B cell (primary cell): ENCODE data around the gene SCMH1. TPM values are rescaled to one million over a fixed set of nuclear protein-coding genes. Genes with fewer than 3 reads are reported as not detected.

ENCODE experiments used
- ATAC-seq: fragments of 200-7000 bp; cut with Tn5 transposase; one replicate; pipeline ENCODE4 v1.10.0; 2021; ENCODE audit warnings: low read depth, mild to moderate bottlenecking, moderate number of reproducible peaks, moderate library complexity
- CTCF ChIA-PET: fragments of 350-600 bp; sonication (Branson Sonifier 250); formaldehyde crosslinking; loops from one replicate; lab custom pipeline; 2021; ENCODE audit warnings: antibody characterized with exemption, inconsistent platforms; lab: Charles Lee
- POLR2A ChIA-PET: fragments of 350-600 bp; sonication (Branson Sonifier 250); formaldehyde crosslinking; loops from one replicate; lab custom pipeline; 2021; ENCODE audit warnings: antibody characterized with exemption; lab: Charles Lee
- DNase-seq: peaks from one replicate; pipeline ENCODE4 v3.0.0; 2013
- H2AFZ ChIP-seq: 2 replicates; pipeline ENCODE4 v1.6.1; 2012; ENCODE audit warnings: mild to moderate bottlenecking, low read depth, low read length; ENCODE audit not compliant: insufficient read depth, poor library complexity, severe bottlenecking
- H3K27ac ChIP-seq, 2 donors: 1 replicate in 1 of 2; 2 replicates in 1 of 2; pipeline ENCODE4 v1.5.1; 2012 to 2013; ENCODE audit warnings: low read length in 2 of 2, mild to moderate bottlenecking in 2 of 2, moderate library complexity in 1 of 2
- H3K27me3 ChIP-seq, 4 experiments: fragments of 200-600 bp in 1 of 4; sonication (generic) in 1 of 4; replicated peaks in 1 of 4; 1 replicate in 2 of 4; 2 replicates in 2 of 4; pipeline versions ENCODE4 v1.6.1 to v1.7.0; 2013 to 2016; ENCODE audit warnings: low read length in 3 of 4, mild to moderate bottlenecking in 2 of 4, mixed read lengths in 1 of 4, moderate library complexity in 1 of 4; ENCODE audit not compliant: insufficient read depth in 4 of 4, control insufficient read depth in 3 of 4; ENCODE audit errors: control extremely low read depth in 1 of 4
- H3K36me3 ChIP-seq, 2 experiments: replicated peaks in 1 of 2; 1 replicate in 1 of 2; 2 replicates in 1 of 2; pipeline versions ENCODE4 v1.6.1 to v1.7.1; 2013; ENCODE audit warnings: low read length in 1 of 2; ENCODE audit not compliant: insufficient read depth in 2 of 2, control insufficient read depth in 1 of 2; ENCODE audit errors: control extremely low read depth in 1 of 2, extremely low read depth in 1 of 2
- H3K4me1 ChIP-seq, 2 donors: fragments of 200-600 bp in 1 of 2; sonication (generic) in 1 of 2; 1 replicate in 1 of 2; 2 replicates in 1 of 2; pipeline versions ENCODE4 v1.5.1 to v1.6.1; 2013 to 2017; ENCODE audit warnings: low read length in 2 of 2; ENCODE audit not compliant: control insufficient read depth in 2 of 2, insufficient read depth in 2 of 2
- H3K4me2 ChIP-seq: replicated peaks from 2 replicates; pipeline ENCODE3; 2012; ENCODE audit warnings: mild to moderate bottlenecking, low read depth, low read length; ENCODE audit not compliant: poor library complexity, severe bottlenecking
- H3K4me3 ChIP-seq, 5 experiments: fragments of 200-600 bp in 1 of 5; sonication (generic) in 1 of 5; 1 replicate in 3 of 5; 2 replicates in 2 of 5; pipeline versions ENCODE4 v1.5.1 to v1.7.0; 2011 to 2016; ENCODE audit warnings: low read length in 4 of 5, mild to moderate bottlenecking in 4 of 5, low read depth in 2 of 5, control low read depth in 1 of 5, moderate library complexity in 1 of 5; ENCODE audit not compliant: insufficient read depth in 1 of 5; ENCODE audit errors: control extremely low read depth in 1 of 5, extremely low read depth in 1 of 5
- H3K79me2 ChIP-seq: fragments of 200-600 bp; sonication (generic); one replicate; pipeline ENCODE4 v1.6.0; 2016; ENCODE audit warnings: low read length; ENCODE audit not compliant: control insufficient read depth, insufficient read depth
- H3K9ac ChIP-seq: fragments of 200-600 bp; sonication (generic); 2 replicates; pipeline ENCODE4 v1.6.1; 2017; ENCODE audit warnings: mild to moderate bottlenecking, low read length, moderate library complexity
- H3K9me3 ChIP-seq, 3 donors: one replicate each; pipeline versions ENCODE4 v1.6.1 to v1.7.1; 2013; ENCODE audit warnings: low read length in 2 of 3; ENCODE audit not compliant: control insufficient read depth in 2 of 3, insufficient read depth in 1 of 3; ENCODE audit errors: control extremely low read depth in 1 of 3
- H4K20me1 ChIP-seq: 2 replicates; pipeline ENCODE4 v1.6.0; 2012; ENCODE audit warnings: mild to moderate bottlenecking, low read length; ENCODE audit not compliant: insufficient read depth, control insufficient read depth, poor library complexity, severe bottlenecking
- H3K27ac Mint-ChIP-seq: one replicate; pipeline ENCODE4 v1.8.0; 2021; ENCODE audit warnings: mixed read lengths
- H3K27me3 Mint-ChIP-seq: one replicate; pipeline ENCODE4 v1.8.0; 2021; ENCODE audit warnings: mixed read lengths
- H3K4me1 Mint-ChIP-seq: one replicate; pipeline ENCODE4 v1.8.0; 2021; ENCODE audit warnings: mixed read lengths
- H3K4me3 Mint-ChIP-seq: one replicate; pipeline ENCODE4 v1.8.0; 2021; ENCODE audit warnings: mixed read lengths
- H3K9me3 Mint-ChIP-seq: one replicate; pipeline ENCODE4 v1.8.0; 2022; ENCODE audit warnings: mixed read lengths; ENCODE audit not compliant: insufficient read depth
- CTCF ChIP-seq: fragments of 200-600 bp; IDR thresholded peaks from one replicate; pipeline ENCODE4 v1.8.0; 2022; ENCODE audit warnings: antibody characterized with exemption, mild to moderate bottlenecking
- EZH2 ChIP-seq: IDR thresholded peaks from 2 replicates; pipeline ENCODE4 v1.6.1; 2012; ENCODE audit warnings: borderline replicate concordance, low read depth, mild to moderate bottlenecking, moderate library complexity, low read length; ENCODE audit not compliant: insufficient read depth, poor library complexity, severe bottlenecking
- WGBS: methylation state at CpG from one replicate; pipeline ENCODE4 v1.1.5; 2013; ENCODE audit warnings: missing lambda C conversion rate; ENCODE audit not compliant: insufficient coverage; 5-methylcytosine and 5-hydroxymethylcytosine counted together
- intact Hi-C: fragments of 100-400 bp; cut with micrococcal nuclease; formaldehyde crosslinking; loops from one replicate; pipeline ENCODE4 v1.10.0; 2022
- polyA plus RNA-seq: library from polyadenylated mRNA; depleted of rRNA; stranded (reverse); fragments of >200 nt; gene quantifications from 2 replicates; pipeline ENCODE4 v1.2.3, GENCODE V29; 2012
- total RNA-seq, 2 donors: library from RNA; stranded (reverse); fragments of 120-200 nt in 1 of 2; gene quantifications; 1 replicate in 1 of 2; 2 replicates in 1 of 2; pipeline versions ENCODE4 v1.2.3 to v1.2.4, GENCODE V29; 2013 to 2022

SCMH1 gene
- total and polyA plus RNA-seq, 2 donors (not counting 1 experiment from before 2014, with no cell fraction given) = 29.4 to 33.3 TPM

- Histone ChIP-seq H3K4me3 (no peak overlapping the region), H3K36me3 (peaks cover 0 to 2% of the 10 kb centered on the region in 2 experiments), H3K4me2 (no peak overlapping the region), H3K9ac (no peak overlapping the region), H2AFZ (no peak overlapping the region), H3K27me3 (no peaks in the 10 kb centered on the region), H3K27ac (no peak overlapping the region), H3K4me1 (no peaks in the 10 kb centered on the region), H3K79me2 (no peaks in the 10 kb centered on the region), H3K9me3 (no peaks in the 10 kb centered on the region), H4K20me1 (no peaks in the 10 kb centered on the region)
- ChIA-PET CTCF (no interaction called here), POLR2A (no interaction called here)
- no peak for DNase-seq
- Mint-ChIP-seq H3K27ac (no peak overlapping the region), H3K4me1 (no peaks in the 10 kb centered on the region), H3K4me3 (no peak overlapping the region), H3K9me3 (peaks cover 2% of the 10 kb centered on the region), H3K27me3 (no peaks in the 10 kb centered on the region)
- intact Hi-C loops = no loop called here
- TF ChIP-seq CTCF (no peak), EZH2 (no peak)
- WGBS = 90% methylated on average over 2 of the region's 3 CpGs
- no peak for ATAC-seq
Measured at GRCh38 chr1:41160498-41161110, 81.5 kb downstream of the SCMH1 start.

GRCh38 chr1:41158966-41159365, 83.1 kb downstream of the SCMH1 start:
- H4K20me1 ChIP-seq = no peaks in the 10 kb centered on the region
- Mint-ChIP-seq H3K27me3 (no peaks in the 10 kb centered on the region), H3K4me3 (no peak overlapping the region), H3K27ac (no peak overlapping the region), H3K4me1 (no peaks in the 10 kb centered on the region), H3K9me3 (no peaks in the 10 kb centered on the region)
- ATAC-seq (no peak), DNase-seq (no peak)
- no peaks in the 10 kb centered on the region for H3K27me3 ChIP-seq
- no peak overlapping the region for H3K9ac ChIP-seq
- no CpG with 5 or more reads among the region's 1 CpG for WGBS
- no peak overlapping the region for H3K27ac ChIP-seq
- H3K9me3 ChIP-seq = no peaks in the 10 kb centered on the region
- H2AFZ ChIP-seq = no peak overlapping the region
- intact Hi-C loops = no loop called here
- TF ChIP-seq EZH2 (no peak), CTCF (no peak)
- H3K36me3 ChIP-seq = peaks cover 0 to 2% of the 10 kb centered on the region in 2 experiments
- H3K4me1 ChIP-seq = no peaks in the 10 kb centered on the region
- no peaks in the 10 kb centered on the region for H3K79me2 ChIP-seq
- no peak overlapping the region for H3K4me3 ChIP-seq
- no peak overlapping the region for H3K4me2 ChIP-seq
- ChIA-PET CTCF (no interaction called here), POLR2A (no interaction called here)
